ENCODE data around the gene ITGA8.
"Not testable (repeated sequence)": the region's sequence is repeated elsewhere in the genome, so short reads cannot be mapped to it uniquely, and the experiment has no call there.

Gene ITGA8

GRCh38 chr10:15620836-15621515 is 98.7 kb downstream of the ITGA8 start:
- no peak for DNase-seq (ENCODE audit: low read depth in 4 of 4, low spot score in 1 of 4)

GRCh38 chr10:15620337-15620736 is 99.4 kb downstream of the ITGA8 start:
- no peak for DNase-seq (ENCODE audit: low read depth in 4 of 4, low spot score in 1 of 4)

GRCh38 chr10:15609246-15609645 is 110.5 kb downstream of the ITGA8 start:
- no peak for DNase-seq (ENCODE audit: low read depth in 4 of 4, low spot score in 1 of 4)

- no peak for DNase-seq (ENCODE audit: low read depth in 4 of 4, low spot score in 1 of 4)
Observed at GRCh38 chr10:15606377-15606776, 113.3 kb downstream of the ITGA8 start.

- DNase-seq (ENCODE audit: low read depth in 4 of 4, low spot score in 1 of 4) = no peak
Observed at GRCh38 chr10:15605740-15606369, 113.9 kb downstream of the ITGA8 start.

- no peak for DNase-seq (ENCODE audit: low read depth in 4 of 4, low spot score in 1 of 4)
Observed at GRCh38 chr10:15603446-15604011, 116.2 kb downstream of the ITGA8 start.

- no peak for DNase-seq (ENCODE audit: low read depth in 4 of 4, low spot score in 1 of 4)
Observed at GRCh38 chr10:15601819-15602218, 117.9 kb downstream of the ITGA8 start.

- no peak for DNase-seq (ENCODE audit: low read depth in 4 of 4, low spot score in 1 of 4)
Observed at GRCh38 chr10:15595260-15595659, 124.5 kb downstream of the ITGA8 start.

- DNase-seq (ENCODE audit: low read depth in 4 of 4, low spot score in 1 of 4) = no peak
Observed at GRCh38 chr10:15591937-15592336, 127.8 kb downstream of the ITGA8 start.

- no peak for DNase-seq (ENCODE audit: low read depth in 4 of 4, low spot score in 1 of 4)
Observed at GRCh38 chr10:15591431-15591830, 128.3 kb downstream of the ITGA8 start.

- no peak for DNase-seq (ENCODE audit: low read depth in 4 of 4, low spot score in 1 of 4)
Observed at GRCh38 chr10:15588635-15589508, 130.8 kb downstream of the ITGA8 start.

- no peak for DNase-seq (ENCODE audit: low read depth in 4 of 4, low spot score in 1 of 4)
Observed at GRCh38 chr10:15588151-15588550, 131.6 kb downstream of the ITGA8 start.

GRCh38 chr10:15587271-15587670 is 132.5 kb downstream of the ITGA8 start:
- no peak for DNase-seq (ENCODE audit: low read depth in 4 of 4, low spot score in 1 of 4)

- DNase-seq (ENCODE audit: low read depth in 4 of 4, low spot score in 1 of 4) = peak in 2 of 4 experiments; percentile 5 to 27
Observed at GRCh38 chr10:15585303-15585715, 134.4 kb downstream of the ITGA8 start.

- not testable (repeated sequence) for DNase-seq (ENCODE audit: low read depth in 4 of 4, low spot score in 1 of 4)
Observed at GRCh38 chr10:15582972-15583371, 136.8 kb downstream of the ITGA8 start.

- DNase-seq (ENCODE audit: low read depth in 4 of 4, low spot score in 1 of 4) = no peak
Observed at GRCh38 chr10:15579605-15580004, 140.1 kb downstream of the ITGA8 start.

- DNase-seq (ENCODE audit: low read depth in 4 of 4, low spot score in 1 of 4) = no peak
Observed at GRCh38 chr10:15572531-15573045, 147.1 kb downstream of the ITGA8 start.

- DNase-seq (ENCODE audit: low read depth in 4 of 4, low spot score in 1 of 4) = no peak
Observed at GRCh38 chr10:15571575-15571974, 148.1 kb downstream of the ITGA8 start.

GRCh38 chr10:15570738-15571339 is 148.9 kb downstream of the ITGA8 start:
- DNase-seq (ENCODE audit: low read depth in 4 of 4, low spot score in 1 of 4) = no peak

GRCh38 chr10:15567952-15568351 is 151.8 kb downstream of the ITGA8 start:
- no peak for DNase-seq (ENCODE audit: low read depth in 4 of 4, low spot score in 1 of 4)

- no peak for DNase-seq (ENCODE audit: low read depth in 4 of 4, low spot score in 1 of 4)
Observed at GRCh38 chr10:15563246-15563645, 156.5 kb downstream of the ITGA8 start.
